ENCODE data around the gene GRM5.

GRM5 gene

DNA sequence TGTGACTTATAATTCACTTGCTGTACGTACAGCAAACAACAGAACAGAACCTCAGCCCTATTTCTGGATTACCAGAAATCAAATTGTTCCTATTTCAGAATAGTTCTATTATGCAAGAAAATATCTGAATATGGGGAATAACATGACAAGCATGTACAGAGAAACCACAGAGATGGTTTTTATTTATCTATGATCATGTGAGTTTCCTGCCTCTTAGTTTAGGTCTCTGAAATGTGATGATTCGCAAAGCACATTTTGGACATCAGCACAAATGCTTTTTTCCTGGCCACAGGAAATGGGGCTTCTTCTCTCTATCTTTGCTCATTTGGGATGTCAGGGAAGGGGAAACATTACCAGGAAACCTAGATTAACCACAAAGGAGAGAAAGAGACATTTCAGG, 461.5 kb downstream of the GRM5 start:
- no peak for DNase-seq

DNA sequence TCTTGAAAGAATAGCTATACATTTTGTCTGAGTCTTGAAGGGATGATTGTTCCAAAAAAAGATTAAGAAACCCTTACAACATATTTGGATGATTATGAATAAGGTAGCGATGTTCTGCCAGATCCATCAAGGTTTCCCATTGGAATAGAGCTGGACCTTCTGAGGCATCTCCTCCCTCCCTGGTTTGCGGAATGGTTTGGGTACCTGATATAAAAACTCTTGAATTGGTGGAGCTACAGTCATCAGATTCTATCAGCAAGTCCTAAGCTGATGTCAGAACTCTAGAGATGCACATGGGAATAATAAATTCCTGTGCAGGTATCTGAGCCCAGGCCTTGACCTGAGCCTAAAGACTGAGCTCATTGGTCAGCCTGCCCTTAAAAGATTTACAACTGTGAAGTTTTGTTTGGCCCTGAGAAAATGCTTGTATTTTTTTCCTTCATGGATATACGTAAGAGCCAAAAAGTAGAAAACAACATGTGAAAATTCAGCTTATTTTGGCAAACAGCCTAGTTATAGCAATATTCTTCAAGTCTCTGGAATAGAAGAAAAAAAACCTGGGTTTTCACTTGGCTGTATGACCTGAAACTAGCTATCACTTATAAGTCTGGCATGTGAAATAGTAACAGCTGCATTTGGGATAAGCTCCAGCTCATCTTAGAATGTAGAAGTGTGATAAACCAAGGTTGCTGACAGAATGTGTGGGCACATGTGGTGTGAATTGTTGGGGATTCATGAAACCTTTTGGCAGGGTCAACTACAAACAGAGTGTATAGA, 462.5 kb downstream of the GRM5 start:
- DNase-seq, result no peak

DNA sequence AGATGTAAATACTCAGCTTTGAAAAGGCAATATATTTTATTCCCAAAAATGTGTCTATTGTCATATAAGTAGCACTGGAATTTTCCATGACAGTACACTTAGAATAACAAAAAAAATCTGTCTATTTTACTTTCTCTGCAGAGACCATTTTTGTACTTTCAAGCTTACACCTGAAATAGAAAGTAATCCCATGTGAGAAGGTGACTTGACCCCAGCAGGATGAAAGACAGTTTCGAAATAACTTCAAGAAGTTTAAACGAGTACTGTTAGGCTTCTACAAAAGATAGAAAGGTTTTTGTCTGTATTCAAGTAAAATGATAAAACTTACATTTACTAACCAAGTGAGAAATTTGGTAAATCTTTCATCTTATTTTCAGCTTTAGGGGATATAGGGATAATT, 468.4 kb downstream of the GRM5 start:
- DNase-seq, result no peak

DNA sequence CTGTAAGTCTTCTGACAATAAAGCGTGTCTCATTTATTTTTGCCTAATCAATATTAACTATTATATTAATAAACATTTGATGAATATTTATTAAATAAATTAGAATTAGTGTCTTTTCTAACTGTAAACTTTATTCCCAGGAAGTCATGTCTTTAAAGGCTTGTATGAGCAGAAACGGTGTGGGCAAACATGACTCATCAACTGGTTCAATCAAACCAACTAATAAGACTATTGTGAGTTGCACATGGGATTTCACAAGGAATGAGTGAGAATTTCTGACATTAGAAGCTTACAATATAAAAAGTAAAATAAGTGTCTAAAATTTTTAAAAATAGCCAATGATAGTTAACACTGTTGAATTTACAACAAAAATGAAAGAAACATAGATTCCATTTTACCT, 469.0 kb downstream of the GRM5 start:
- no peak for DNase-seq

DNA sequence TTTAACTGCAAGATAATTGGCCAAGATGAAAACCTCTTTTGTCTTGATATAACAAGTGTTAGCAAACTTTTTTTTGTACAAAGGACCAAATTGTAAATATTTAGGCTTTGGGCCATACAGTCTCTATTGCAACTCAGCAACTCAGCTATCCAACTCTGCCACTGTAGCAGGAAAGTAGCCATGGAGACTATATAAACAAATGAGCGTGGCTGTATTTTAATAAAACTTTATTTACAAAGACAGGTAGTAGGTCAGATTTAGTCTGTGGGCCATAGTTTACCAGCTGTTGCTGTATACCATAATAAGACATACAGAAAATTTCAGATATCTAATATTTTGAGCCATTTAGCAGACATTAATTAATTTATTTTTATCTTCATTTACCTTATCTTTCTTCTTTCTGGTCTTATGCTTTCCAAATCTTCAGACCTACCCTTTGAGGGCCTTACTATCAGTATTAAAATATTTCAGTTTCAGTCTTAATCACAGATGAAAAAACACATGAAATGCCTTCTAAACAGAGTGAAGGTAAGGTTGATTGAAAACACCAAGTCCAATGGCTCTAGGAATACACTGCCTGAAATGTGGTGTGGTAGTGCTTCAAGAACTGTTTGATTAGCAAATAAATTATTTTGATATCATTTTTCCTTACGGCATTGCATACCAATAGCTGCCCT, 471.4 kb downstream of the GRM5 start:
- DNase-seq, result no peak

DNA sequence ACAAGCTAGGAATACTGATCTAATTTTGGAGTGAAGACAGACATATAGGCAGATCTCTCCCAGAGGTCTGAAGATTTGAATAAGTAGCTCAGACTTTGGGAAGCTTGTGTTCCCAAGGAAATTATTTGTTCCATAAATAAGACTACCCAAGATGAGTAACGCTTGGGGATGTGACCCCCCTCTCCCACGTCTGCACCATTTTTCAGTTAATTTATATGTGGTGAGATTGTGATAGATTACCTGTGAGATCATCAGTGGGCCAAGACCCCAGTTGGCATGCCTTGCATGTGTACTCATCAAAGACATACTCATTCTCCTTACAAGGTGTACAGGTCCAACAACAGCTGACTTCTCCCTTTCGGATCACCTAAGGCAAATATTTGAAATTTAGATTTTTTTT, 475.4 kb downstream of the GRM5 start:
- no peak for DNase-seq

DNA sequence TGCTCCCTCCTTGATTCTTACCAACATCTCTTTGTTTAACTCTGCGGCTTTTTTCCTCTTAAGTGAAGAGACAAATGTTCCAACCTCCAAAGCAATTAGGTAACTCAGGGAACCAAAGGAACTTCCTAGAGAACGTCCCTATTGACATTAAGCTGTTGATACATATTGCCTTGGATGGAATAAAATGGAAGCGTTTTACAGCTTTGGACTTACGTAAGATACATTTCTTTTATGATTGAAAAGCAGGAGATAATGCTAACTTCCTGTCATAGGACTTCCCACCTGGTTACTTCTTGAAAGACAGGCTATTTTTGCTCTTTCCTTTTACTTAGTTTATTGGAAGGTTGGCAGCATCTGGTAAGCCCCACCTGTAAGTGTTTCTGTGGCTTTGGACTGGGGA, 482.5 kb downstream of the GRM5 start:
- DNase-seq, result no peak

DNA sequence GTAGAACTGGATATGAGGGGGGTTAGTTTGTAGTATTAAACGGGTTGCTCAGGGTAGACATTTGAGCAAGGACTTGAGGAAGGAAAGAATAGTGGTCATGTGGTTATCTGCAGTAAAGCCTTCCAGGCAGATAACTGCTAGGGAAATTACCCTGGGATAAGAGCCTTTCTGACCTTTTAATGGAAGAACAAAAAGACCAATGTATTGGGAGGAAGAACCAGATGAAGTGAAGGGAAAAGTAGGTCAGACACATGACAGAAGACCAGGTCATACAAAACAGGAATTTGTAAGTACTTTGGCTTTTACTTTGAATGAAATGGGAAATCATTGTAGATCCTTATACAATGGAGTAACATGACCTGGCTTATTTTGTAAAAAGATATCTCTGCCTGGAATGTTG, 486.3 kb downstream of the GRM5 start:
- no peak for DNase-seq

DNA sequence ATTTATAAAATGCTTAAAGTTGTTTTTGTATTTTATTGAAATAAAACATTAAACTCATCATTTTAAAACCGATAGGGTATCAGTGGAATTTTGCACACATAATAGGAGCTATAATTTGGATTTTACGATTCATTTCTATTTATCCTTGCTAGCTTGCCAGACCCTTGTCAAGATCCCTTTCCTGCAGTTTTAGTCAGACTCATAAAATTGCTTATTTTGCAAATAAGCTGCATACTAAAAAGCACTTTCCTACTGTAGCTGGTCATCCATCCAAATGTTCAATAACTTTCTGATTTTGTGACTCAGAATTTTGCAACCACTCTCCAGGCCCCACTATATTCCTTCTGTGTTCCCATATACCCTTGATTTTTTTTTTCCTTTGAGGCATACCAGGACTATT, 489.0 kb downstream of the GRM5 start:
- no peak for DNase-seq

DNA sequence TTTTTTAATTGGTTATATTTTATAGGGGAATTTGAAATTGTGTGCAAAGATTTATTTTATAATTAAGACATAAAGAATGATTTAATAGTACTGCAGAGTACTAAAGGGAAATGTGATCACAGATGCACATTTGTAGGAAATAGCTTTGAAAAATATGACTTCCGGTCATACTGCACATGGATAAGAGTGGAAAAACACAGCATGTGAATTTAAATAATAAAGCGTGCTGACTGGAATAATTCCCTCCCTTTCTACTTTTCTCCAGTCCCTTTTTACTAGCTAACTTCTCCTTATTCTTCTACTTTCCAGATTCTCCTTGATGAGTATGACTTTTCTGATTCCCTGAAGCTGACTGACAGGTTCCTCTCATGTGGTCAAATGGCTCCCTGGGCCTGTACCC, 489.9 kb downstream of the GRM5 start:
- no peak for DNase-seq

DNA sequence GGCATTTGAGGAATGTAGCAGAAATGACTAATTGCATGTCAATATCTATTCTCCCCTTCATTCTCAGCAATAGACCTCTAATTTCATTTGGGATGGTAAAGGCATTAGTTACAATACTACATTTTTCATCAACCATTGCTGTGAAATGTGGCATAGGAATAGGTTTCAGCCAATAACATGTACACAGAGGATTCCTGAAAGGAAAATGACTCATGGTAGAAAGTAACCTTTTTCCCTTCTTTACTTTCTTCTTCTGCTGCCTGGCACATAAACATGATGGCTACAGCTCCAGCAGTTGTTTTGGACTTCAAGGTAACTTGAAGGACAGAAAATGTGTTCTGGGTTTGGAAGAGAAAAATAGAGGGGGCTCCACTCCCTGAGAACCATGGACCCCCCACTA, 496.4 kb downstream of the GRM5 start:
- DNase-seq, result no peak

DNA sequence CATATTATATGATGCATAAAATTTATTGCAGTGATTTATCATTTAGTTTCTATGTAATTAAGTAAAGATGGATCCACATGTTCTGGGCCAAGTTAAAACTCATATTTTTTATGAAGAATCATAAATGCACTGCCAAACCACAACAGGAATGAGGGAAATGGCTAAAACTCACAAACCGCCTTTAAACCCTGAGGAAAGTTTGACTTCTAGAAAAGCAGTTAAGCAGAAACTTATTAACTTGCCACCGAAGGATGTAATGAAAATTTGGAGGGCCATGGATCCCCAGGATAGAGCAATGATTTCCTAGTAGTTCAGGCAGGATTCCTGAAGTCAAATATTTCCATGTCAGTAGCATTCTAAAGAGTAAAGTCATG, 510.0 kb downstream of the GRM5 start:
- DNase-seq, result no peak

DNA sequence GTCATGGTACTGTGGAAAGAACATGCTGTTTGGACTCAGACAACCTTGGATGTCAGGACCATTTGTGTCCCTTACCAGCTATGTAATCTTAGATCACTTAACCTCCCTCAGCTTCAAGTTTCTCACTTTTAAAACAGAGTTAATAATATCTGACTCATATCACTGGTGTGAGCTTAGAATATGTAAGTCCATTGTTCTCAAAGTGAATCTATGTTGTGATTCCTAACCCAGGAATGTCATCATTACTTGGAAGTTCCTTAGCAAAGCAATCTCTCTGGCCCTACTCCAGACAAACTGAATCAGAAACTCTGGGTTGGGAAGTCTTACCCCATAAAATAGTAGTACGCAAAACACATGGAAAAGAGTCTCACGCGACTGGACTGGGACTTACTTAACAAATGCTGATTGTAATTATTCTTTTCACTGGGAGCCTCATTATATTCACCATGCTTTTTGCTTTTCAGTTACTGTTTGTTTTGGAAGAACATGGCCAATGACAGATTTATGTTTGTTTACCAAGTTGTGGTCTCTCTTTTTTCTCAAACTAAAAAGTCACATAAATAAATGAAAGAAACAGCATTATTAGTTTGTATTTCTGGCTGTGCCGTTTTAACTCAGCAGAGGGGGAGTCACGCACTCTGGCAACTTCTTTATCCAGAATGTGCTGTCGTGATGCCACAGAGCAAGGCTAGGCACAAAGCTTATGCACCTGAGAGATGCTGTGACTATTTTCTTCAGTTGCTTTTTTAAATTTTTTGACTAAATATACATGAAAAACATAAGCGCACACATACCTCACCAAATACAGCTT, 510.6 kb downstream of the GRM5 start:
- no peak for DNase-seq

DNA sequence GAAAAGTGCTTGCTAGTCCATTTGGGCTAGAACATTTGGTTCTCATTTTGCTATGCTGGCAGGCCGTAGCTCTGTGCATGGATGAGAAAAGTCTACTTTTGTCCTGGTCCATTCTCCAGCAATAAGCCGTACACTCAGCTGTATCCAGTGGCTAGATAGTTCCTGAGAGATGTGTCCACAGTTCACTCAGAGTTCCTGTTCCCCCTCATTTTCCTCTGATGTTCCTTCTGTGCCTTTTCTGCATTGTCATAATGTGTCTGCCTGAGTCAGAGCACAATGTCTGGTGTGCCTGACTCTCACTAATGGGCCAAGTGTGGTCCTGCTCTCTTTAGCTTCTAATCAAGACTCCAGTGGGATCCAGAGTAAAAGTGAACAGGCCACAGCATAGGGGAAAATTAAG, 512.6 kb downstream of the GRM5 start:
- DNase-seq, result no peak

DNA sequence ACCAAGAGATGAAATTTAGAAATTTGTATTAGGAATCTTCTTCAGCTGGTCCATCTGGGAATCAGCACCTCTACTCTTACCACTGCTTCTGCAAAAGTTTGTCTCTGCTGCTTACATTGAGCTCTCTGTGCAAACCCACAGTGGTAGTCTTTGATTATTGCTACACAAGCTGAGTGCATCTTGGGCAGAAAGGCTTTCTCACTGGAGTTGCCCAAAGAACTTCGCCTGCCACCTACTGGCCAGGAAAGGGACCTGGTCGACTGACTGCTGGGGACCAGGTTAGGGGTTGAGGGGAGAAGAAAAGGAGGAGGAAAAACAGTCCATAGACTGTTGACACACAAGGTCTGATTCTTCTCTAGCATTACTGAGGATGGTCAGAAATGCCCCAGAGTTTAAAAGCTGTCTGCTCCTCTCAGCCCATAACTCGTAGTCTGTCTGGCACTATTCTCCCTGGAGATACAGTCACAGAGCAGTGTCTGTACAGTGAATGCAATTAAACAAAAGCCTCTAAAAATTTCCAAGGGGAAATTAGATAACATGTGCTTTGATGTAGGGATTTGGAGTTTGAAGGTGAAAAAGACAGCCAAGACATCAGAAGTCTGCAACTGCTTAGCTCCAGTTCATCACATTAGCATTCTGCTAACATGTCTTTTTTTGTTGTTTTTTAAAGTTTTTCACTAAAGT, 513.3 kb downstream of the GRM5 start:
- peak; percentile 80 for DNase-seq

DNA sequence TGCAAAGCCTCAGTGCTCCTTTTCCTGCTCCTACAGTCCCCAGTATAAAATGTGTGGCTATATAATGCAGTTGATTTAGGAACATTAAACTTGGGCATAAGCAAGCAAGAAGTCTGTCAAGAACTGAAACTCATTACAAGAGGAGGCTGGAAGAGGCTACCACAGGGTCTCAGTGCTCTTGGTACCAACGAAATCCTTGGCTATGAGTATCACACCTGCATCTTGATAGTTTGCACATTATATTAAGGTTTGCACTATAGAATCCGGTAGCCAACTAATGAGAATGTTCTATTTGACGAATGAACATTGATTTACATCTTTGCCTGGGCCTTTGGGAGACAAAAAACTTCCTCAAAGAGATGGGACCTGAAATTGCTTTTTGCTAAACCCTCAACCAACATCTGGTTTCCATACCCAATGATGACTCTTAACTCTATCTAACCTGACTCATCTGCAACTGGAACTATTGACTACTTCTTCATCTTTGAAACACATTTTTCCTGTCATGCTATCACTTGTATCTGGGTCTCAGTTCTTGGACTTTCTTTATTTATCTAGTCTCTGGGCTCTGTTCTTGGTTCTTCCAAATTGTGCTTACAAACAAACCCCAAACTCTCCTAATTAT, 521.0 kb downstream of the GRM5 start:
- DNase-seq, result no peak

DNA sequence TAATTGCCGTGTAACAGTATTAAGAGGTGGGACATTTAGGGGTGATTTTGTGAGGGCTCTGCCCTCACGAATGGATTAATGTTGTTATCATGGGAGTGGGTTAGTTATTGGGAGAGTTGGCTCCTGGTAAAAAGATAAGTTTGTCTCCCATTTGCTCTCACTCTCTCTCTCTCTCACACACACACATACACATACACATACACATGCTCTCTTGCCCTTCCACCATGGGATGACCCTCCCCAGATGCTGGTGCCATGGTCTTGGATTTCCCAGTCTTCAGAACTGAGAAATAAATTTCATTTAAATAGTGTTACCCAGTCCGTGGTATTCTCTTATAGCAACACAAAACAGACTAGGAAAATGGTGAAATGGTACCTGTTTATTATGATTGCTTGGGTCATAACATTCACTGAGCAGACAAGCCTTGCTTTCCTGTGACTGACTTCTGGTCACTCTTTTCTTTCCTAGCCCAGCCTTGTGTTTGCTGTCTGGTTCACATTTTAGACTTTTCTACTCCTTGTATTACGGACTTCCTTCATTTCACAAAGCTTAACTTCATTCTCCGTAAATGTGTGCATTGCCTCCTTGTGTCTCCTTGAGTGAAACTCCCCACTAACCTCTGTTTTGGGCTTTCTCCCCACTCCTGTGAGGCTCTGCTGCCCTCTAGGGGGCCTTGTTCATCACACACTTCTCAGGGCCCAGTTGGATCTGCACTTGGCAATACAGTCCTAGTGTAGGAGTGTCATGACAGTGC, 521.7 kb downstream of the GRM5 start:
- peak; percentile 89 for DNase-seq

DNA sequence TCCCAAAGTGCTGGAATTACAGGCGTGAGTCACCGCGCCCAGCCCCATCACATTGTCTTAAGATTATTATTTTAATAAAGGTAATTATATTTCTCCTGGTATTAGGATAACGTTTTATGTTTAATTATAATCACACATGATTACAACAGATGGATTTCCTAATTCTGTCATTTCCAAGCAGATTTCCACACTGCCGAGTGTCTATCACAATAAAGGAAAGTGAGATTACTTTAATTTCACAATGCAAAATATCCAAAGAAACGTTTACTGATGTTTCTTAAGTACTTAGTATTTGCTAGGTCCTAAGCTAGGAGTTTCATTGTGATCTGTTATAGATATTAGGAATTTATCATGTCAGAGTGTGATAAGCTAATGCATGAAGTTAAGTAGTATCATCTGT, 524.8 kb downstream of the GRM5 start:
- no peak for DNase-seq

DNA sequence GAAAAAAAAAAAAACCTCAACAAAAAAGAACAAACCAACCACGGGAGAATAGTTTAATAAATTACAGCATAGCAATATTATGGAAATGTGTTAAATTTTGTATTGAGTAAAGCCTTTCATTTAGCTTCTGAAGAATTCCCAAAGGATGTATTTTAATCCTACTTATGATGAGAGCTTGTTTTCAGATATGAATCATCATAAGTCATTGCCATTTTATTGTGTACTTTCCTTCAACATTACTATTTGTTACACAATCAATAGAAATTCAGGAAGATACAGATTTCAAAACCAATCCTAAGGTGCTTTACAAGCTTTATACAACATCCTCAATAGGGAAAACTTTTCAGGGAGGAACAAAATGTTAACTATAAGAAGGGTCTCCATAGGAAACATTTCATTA, 527.7 kb downstream of the GRM5 start:
- no peak for DNase-seq

DNA sequence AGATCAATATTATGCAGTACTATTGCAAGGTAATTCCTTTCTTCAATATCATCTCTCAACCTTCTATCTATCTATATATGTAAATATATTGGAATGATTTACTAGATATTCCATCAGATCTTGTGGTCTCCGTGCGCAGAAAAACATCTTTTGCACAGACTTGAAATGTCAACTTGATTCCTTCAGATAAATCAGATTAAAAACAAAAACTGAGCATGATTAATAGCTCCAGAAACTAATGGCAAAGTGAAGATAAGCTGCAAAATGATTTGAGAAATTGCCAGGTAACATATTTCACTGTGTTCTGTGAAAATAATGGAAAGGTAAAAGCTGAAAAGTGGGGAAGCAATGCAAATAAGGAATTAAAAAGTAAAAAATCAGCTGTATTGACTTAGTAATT, 528.2 kb downstream of the GRM5 start:
- DNase-seq, result no peak

DNA sequence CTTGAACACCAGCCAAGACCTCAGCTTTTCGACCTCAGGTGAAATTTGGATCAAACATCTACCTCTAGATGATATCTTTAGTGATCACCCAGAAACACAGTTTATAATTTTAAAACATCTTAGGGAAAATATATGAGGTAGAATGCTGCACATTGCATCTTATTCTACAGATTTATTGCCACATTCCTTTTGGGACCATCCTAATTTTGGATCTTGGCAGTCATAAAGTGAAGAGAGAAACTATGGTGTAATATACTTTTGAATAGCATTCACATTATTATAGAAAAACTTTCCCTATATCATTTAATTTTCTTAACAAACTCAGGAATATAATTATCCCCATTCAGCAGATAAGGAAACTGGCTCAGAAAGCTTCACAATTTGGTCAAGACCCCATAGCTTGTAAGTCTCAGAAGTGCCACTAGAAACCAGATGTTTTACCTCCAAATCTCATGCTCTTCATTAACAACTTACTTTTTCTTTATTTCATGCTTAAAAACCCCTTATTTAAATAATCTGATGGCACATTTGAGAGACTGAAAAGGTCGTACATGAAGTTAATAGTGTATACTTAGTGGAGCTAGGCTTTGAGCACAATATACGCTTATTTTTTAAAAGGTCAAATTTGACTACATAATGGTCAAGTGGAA, 529.0 kb downstream of the GRM5 start:
- no peak for DNase-seq
